ENCODE results near the gene SIRPB1.

GRCh38 chr20:1621316-1621715, 1.5 kb upstream of the SIRPB1 start:
- TF ChIP-seq SREBF2 (IDR thresholded peaks at IDR 0.05): no peak
- TF ChIP-seq, protein P1, sequence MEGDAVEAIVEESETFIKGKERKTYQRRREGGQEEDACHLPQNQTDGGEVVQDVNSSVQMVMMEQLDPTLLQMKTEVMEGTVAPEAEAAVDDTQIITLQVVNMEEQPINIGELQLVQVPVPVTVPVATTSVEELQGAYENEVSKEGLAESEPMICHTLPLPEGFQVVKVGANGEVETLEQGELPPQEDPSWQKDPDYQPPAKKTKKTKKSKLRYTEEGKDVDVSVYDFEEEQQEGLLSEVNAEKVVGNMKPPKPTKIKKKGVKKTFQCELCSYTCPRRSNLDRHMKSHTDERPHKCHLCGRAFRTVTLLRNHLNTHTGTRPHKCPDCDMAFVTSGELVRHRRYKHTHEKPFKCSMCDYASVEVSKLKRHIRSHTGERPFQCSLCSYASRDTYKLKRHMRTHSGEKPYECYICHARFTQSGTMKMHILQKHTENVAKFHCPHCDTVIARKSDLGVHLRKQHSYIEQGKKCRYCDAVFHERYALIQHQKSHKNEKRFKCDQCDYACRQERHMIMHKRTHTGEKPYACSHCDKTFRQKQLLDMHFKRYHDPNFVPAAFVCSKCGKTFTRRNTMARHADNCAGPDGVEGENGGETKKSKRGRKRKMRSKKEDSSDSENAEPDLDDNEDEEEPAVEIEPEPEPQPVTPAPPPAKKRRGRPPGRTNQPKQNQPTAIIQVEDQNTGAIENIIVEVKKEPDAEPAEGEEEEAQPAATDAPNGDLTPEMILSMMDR (IDR thresholded peaks at IDR 0.05): no peak
- no peak for TF ChIP-seq POLR2A (IDR thresholded peaks at IDR 0.05; ENCODE audit: low read length)
- TF ChIP-seq EHF (CRISPR knock-in tag; IDR thresholded peaks at IDR 0.05): no peak
- no peak for TF ChIP-seq CEBPB (IDR thresholded peaks at IDR 0.05)
- TF ChIP-seq FOSL2 (IDR thresholded peaks at IDR 0.05): no peak
- TF ChIP-seq FOSL2 (CRISPR knock-in tag; IDR thresholded peaks at IDR 0.05): no peak

All from A549 (cell line).